HEK293 (cell line): Measurements from ENCODE around the gene ZCCHC3.

Experiments
- CTCF ChIA-PET: fragments of 350-600 bp; formaldehyde crosslinking; extraction: SDS; loops from one replicate; lab custom pipeline; 2021; ENCODE audit warnings: antibody characterized with exemption; lab: Yijun Ruan, JAX
- POLR2A ChIA-PET: fragments of 300-600 bp; formaldehyde crosslinking; extraction: SDS; loops from one replicate; lab custom pipeline; 2020; ENCODE audit warnings: antibody characterized with exemption, inconsistent platforms; lab: Yijun Ruan, JAX
- H3K27ac ChIP-seq: fragments of 200-500 bp; sonication (Bioruptor generic); 2 replicates; pipeline ENCODE4 v1.5.1; 2014; ENCODE audit warnings: low read depth, low read length, control low read depth, inconsistent platforms; ENCODE audit errors: extremely low read depth
- H3K36me3 ChIP-seq, 2 experiments: fragments of 200-500 bp in 1 of 2; sonication (Bioruptor generic) in 1 of 2; 1 replicate in 1 of 2; 2 replicates in 1 of 2; pipeline ENCODE4 v1.5.1; 2014 to 2017; ENCODE audit warnings: inconsistent platforms in 2 of 2, low read length in 2 of 2; ENCODE audit not compliant: control insufficient read depth in 2 of 2, insufficient read depth in 1 of 2
- H3K4me1 ChIP-seq: fragments of 200-500 bp; sonication (Bioruptor generic); 2 replicates; pipeline ENCODE4 v1.5.1; 2014; ENCODE audit warnings: mild to moderate bottlenecking, low read length, inconsistent platforms; ENCODE audit not compliant: control insufficient read depth, insufficient read depth
- H3K4me3 ChIP-seq: 2 replicates; pipeline ENCODE4 v1.5.1; 2011; ENCODE audit warnings: low read depth, mild to moderate bottlenecking, control low read depth, low read length, moderate library complexity
- H3K9me3 ChIP-seq: fragments of 200-500 bp; sonication (Bioruptor generic); 2 replicates; pipeline ENCODE4 v1.5.1; 2014; ENCODE audit warnings: low read depth, low read length, inconsistent platforms; ENCODE audit not compliant: control insufficient read depth, insufficient read depth
- GLI2 ChIP-seq: fragments of 450-650 bp; formaldehyde crosslinking; IDR thresholded peaks from 2 replicates; pipeline ENCODE4; 2017; ENCODE audit warnings: missing biosample characterization, missing genetic modification characterization, low read depth, borderline replicate concordance
- IKZF3 ChIP-seq: fragments of 450-650 bp; IDR thresholded peaks from 2 replicates; pipeline ENCODE4 v1.5.0; 2018; ENCODE audit warnings: missing biosample characterization, mild to moderate bottlenecking, missing genetic modification characterization, moderate library complexity
- KLF8 ChIP-seq: fragments of 450-650 bp; formaldehyde crosslinking; IDR thresholded peaks from 2 replicates; pipeline ENCODE4 v1.5.1; 2016; ENCODE audit warnings: missing biosample characterization, missing genetic modification characterization
- ZBTB20 ChIP-seq: fragments of 450-650 bp; formaldehyde crosslinking; IDR thresholded peaks from 2 replicates; pipeline ENCODE4 v1.5.1; 2016; ENCODE audit warnings: missing biosample characterization, missing genetic modification characterization
- ZEB2 ChIP-seq: fragments of 450-650 bp; formaldehyde crosslinking; IDR thresholded peaks from 2 replicates; pipeline ENCODE4 v1.5.1; 2016; ENCODE audit warnings: missing biosample characterization, missing genetic modification characterization
- ZFP3 ChIP-seq: fragments of 450-650 bp; formaldehyde crosslinking; IDR thresholded peaks from 2 replicates; pipeline ENCODE4 v1.5.1; 2016; ENCODE audit warnings: low read depth, missing biosample characterization, missing genetic modification characterization
- ZNF239 ChIP-seq: fragments of 450-650 bp; formaldehyde crosslinking; IDR thresholded peaks from 2 replicates; pipeline ENCODE4 v1.5.1; 2016; ENCODE audit warnings: missing biosample characterization, missing genetic modification characterization
- ZNF335 ChIP-seq: fragments of 450-650 bp; formaldehyde crosslinking; conservative IDR thresholded peaks from 2 replicates; pipeline ENCODE4 v1.5.1; 2016; ENCODE audit warnings: missing biosample characterization, missing genetic modification characterization
- ZNF394 ChIP-seq: fragments of 450-650 bp; formaldehyde crosslinking; IDR thresholded peaks from 2 replicates; pipeline ENCODE4 v1.5.1; 2016; ENCODE audit warnings: missing biosample characterization, missing genetic modification characterization, mild to moderate bottlenecking, moderate library complexity, borderline replicate concordance
- ZNF423 ChIP-seq: fragments of 450-650 bp; formaldehyde crosslinking; IDR thresholded peaks from 2 replicates; pipeline ENCODE4 v1.5.1; 2016; ENCODE audit warnings: missing biosample characterization, missing genetic modification characterization
- ZNF426 ChIP-seq: fragments of 450-650 bp; formaldehyde crosslinking; IDR thresholded peaks from 2 replicates; pipeline ENCODE4 v1.5.1; 2017; ENCODE audit warnings: missing biosample characterization, missing genetic modification characterization, mild to moderate bottlenecking, inconsistent platforms, moderate library complexity
- ZNF501 ChIP-seq: fragments of 450-650 bp; formaldehyde crosslinking; IDR thresholded peaks from 2 replicates; pipeline ENCODE4 v1.5.1; 2016; ENCODE audit warnings: missing biosample characterization, missing genetic modification characterization
- ZNF624 ChIP-seq: fragments of 450-650 bp; formaldehyde crosslinking; IDR thresholded peaks from 2 replicates; pipeline ENCODE4 v1.5.1; 2017; ENCODE audit warnings: missing biosample characterization, missing genetic modification characterization
- ZNF629 ChIP-seq: fragments of 450-650 bp; formaldehyde crosslinking; IDR thresholded peaks from 2 replicates; pipeline ENCODE4 v1.5.1; 2017; ENCODE audit warnings: missing biosample characterization, missing genetic modification characterization
- ZNF664 ChIP-seq: fragments of 450-650 bp; formaldehyde crosslinking; IDR thresholded peaks from 2 replicates; pipeline ENCODE4 v1.5.1; 2016; ENCODE audit warnings: missing biosample characterization, missing genetic modification characterization
- ZNF776 ChIP-seq: fragments of 450-650 bp; formaldehyde crosslinking; IDR thresholded peaks from 2 replicates; pipeline ENCODE4 v1.5.0; 2017; ENCODE audit warnings: missing biosample characterization, missing genetic modification characterization, borderline replicate concordance
- ZNF777 ChIP-seq: fragments of 450-650 bp; formaldehyde crosslinking; IDR thresholded peaks from 2 replicates; pipeline ENCODE4 v1.5.1; 2017; ENCODE audit warnings: missing biosample characterization, missing genetic modification characterization, borderline replicate concordance
- TF ChIP-seq, protein P1 (sequence below): fragments of 450-650 bp; formaldehyde crosslinking; IDR thresholded peaks from 2 replicates; pipeline ENCODE4 v1.5.1; 2016; ENCODE audit warnings: missing biosample characterization, missing genetic modification characterization, low read depth
- TF ChIP-seq, protein P2 (sequence below): fragments of 450-650 bp; formaldehyde crosslinking; IDR thresholded peaks from 2 replicates; pipeline ENCODE4 v1.5.1; 2016; ENCODE audit warnings: missing biosample characterization, missing genetic modification characterization
- TF ChIP-seq, protein P3 (sequence below): fragments of 450-650 bp; formaldehyde crosslinking; IDR thresholded peaks from 2 replicates; pipeline ENCODE4 v1.5.1; 2016; ENCODE audit warnings: missing biosample characterization, missing genetic modification characterization
- TF ChIP-seq, protein P4 (sequence below): fragments of 450-650 bp; formaldehyde crosslinking; IDR thresholded peaks from 2 replicates; pipeline ENCODE4 v1.5.1; 2016; ENCODE audit warnings: missing biosample characterization, missing genetic modification characterization
- TF ChIP-seq, protein P5 (sequence below): fragments of 450-650 bp; formaldehyde crosslinking; IDR thresholded peaks from 2 replicates; pipeline ENCODE4 v1.5.1; 2016; ENCODE audit warnings: missing biosample characterization, missing genetic modification characterization
- TF ChIP-seq, protein P6 (sequence below): fragments of 450-650 bp; formaldehyde crosslinking; IDR thresholded peaks from 2 replicates; pipeline ENCODE4 v1.5.1; 2016; ENCODE audit warnings: missing biosample characterization, missing genetic modification characterization
- TF ChIP-seq, protein P7 (sequence below): fragments of 450-650 bp; formaldehyde crosslinking; IDR thresholded peaks from 2 replicates; pipeline ENCODE4 v1.5.1; 2016; ENCODE audit warnings: missing biosample characterization, missing genetic modification characterization

Gene ZCCHC3

DNA sequence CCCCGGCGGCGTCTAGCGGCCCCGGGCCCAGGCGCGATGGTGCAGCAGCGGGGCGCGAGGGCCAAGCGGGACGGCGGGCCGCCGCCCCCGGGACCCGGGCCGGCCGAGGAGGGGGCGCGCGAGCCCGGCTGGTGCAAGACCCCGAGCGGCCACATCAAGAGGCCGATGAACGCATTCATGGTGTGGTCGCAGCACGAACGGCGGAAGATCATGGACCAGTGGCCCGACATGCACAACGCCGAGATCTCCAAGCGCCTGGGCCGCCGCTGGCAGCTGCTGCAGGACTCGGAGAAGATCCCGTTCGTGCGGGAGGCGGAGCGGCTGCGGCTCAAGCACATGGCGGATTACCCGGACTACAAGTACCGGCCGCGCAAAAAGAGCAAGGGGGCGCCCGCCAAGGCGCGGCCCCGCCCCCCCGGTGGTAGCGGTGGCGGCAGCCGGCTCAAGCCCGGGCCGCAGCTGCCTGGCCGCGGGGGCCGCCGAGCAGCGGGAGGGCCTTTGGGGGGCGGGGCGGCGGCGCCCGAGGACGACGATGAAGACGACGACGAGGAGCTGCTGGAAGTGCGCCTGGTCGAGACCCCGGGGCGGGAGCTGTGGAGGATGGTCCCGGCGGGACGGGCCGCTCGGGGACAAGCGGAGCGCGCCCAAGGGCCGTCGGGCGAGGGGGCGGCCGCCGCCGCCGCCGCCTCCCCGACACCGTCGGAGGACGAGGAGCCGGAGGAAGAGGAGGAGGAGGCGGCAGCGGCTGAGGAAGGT, 28.7 kb downstream of the ZCCHC3 start (continued):
- 0 out of 2 replicates have a peak, but pooled peaks have one; percentile 30 for TF ChIP-seq ZNF239 (tag by site-specific recombination)
- TF ChIP-seq, protein P1, sequence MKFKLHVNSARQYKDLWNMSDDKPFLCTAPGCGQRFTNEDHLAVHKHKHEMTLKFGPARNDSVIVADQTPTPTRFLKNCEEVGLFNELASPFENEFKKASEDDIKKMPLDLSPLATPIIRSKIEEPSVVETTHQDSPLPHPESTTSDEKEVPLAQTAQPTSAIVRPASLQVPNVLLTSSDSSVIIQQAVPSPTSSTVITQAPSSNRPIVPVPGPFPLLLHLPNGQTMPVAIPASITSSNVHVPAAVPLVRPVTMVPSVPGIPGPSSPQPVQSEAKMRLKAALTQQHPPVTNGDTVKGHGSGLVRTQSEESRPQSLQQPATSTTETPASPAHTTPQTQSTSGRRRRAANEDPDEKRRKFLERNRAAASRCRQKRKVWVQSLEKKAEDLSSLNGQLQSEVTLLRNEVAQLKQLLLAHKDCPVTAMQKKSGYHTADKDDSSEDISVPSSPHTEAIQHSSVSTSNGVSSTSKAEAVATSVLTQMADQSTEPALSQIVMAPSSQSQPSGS = no peak

DNA sequence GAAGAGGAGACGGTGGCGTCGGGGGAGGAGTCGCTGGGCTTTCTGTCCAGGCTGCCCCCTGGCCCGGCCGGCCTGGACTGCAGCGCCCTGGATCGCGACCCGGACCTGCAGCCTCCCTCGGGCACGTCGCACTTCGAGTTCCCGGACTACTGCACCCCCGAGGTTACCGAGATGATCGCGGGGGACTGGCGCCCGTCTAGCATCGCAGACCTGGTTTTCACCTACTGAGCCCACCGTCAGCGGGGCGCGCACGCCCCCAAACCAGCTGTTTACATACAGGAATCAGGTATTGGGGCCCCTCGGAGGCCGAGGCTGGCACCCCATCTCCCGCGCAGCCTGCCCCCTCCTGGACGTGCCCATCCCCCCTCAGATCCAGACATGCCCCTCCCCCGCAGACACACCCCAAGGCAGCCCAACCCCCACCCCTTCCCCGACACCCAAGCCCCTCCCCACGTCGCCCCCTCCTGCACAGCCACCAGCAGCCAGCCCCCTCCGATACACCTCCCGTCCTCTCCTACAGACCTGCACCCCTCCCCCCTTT, 29.3 kb downstream of the ZCCHC3 start:
- Histone ChIP-seq H3K4me1 (peaks cover 13% of the 10 kb centered on the region), H3K4me3 (peak overlapping the region; percentile 35), H3K36me3 (peaks cover 0 to 5% of the 10 kb centered on the region in 2 experiments; a peak in 1 of 3 replicates), H3K27ac (peak overlapping the region; percentile 99), H3K9me3 (no peaks in the 10 kb centered on the region)
- POLR2A ChIA-PET = interaction anchor here (1.4 to 5.6 kb wide), 2 partner anchors 21 to 27 kb away, joined by 7 to 74 read pairs; partner anchors contain the start of genes NRSN2 and ZCCHC3
- CTCF ChIA-PET = no interaction called here
- TF ChIP-seq, protein P2, sequence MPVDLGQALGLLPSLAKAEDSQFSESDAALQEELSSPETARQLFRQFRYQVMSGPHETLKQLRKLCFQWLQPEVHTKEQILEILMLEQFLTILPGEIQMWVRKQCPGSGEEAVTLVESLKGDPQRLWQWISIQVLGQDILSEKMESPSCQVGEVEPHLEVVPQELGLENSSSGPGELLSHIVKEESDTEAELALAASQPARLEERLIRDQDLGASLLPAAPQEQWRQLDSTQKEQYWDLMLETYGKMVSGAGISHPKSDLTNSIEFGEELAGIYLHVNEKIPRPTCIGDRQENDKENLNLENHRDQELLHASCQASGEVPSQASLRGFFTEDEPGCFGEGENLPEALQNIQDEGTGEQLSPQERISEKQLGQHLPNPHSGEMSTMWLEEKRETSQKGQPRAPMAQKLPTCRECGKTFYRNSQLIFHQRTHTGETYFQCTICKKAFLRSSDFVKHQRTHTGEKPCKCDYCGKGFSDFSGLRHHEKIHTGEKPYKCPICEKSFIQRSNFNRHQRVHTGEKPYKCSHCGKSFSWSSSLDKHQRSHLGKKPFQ (tag by site-specific recombination) = no peak
- no peak for TF ChIP-seq IKZF3
- TF ChIP-seq GLI2 (tag by site-specific recombination) = no peak
- TF ChIP-seq ZNF423 (tag by site-specific recombination) = peak; percentile 15; the same call in 1 of the 2 replicates
- TF ChIP-seq ZNF664 = no peak
- TF ChIP-seq ZBTB20 (tag by site-specific recombination) = no peak; the same call in 1 of the 2 replicates
- TF ChIP-seq, protein P3, sequence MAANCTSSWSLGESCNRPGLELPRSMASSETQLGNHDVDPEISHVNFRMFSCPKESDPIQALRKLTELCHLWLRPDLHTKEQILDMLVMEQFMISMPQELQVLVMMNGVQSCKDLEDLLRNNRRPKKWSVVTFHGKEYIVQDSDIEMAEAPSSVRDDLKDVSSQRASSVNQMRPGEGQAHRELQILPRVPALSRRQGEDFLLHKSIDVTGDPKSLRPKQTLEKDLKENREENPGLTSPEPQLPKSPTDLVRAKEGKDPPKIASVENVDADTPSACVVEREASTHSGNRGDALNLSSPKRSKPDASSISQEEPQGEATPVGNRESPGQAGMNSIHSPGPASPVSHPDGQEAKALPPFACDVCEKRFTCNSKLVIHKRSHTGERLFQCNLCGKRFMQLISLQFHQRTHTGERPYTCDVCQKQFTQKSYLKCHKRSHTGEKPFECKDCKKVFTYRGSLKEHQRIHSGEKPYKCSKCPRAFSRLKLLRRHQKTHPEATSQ (tag by site-specific recombination) = peak; percentile 72; the same call in 1 of the 2 replicates
- TF ChIP-seq KLF8 (tag by site-specific recombination) = no peak
- no peak for TF ChIP-seq ZNF629 (tag by site-specific recombination)
- TF ChIP-seq ZNF394 = no peak
- TF ChIP-seq ZNF335 (tag by site-specific recombination) = peak; percentile 25
- peak; percentile 88 for TF ChIP-seq ZEB2 (tag by site-specific recombination)
- TF ChIP-seq, protein P4, sequence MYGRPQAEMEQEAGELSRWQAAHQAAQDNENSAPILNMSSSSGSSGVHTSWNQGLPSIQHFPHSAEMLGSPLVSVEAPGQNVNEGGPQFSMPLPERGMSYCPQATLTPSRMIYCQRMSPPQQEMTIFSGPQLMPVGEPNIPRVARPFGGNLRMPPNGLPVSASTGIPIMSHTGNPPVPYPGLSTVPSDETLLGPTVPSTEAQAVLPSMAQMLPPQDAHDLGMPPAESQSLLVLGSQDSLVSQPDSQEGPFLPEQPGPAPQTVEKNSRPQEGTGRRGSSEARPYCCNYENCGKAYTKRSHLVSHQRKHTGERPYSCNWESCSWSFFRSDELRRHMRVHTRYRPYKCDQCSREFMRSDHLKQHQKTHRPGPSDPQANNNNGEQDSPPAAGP (tag by site-specific recombination) = 0 out of 2 replicates have a peak, but pooled peaks have one; percentile 4
- no peak for TF ChIP-seq ZNF776 (tag by site-specific recombination)
- TF ChIP-seq, protein P5, sequence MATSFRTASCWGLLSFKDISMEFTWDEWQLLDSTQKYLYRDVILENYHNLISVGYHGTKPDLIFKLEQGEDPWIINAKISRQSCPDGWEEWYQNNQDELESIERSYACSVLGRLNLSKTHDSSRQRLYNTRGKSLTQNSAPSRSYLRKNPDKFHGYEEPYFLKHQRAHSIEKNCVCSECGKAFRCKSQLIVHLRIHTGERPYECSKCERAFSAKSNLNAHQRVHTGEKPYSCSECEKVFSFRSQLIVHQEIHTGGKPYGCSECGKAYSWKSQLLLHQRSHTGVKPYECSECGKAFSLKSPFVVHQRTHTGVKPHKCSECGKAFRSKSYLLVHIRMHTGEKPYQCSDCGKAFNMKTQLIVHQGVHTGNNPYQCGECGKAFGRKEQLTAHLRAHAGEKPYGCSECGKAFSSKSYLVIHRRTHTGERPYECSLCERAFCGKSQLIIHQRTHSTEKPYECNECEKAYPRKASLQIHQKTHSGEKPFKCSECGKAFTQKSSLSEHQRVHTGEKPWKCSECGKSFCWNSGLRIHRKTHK (tag by site-specific recombination) = no peak
- 0 out of 2 replicates have a peak, but pooled peaks have one; percentile 12 for TF ChIP-seq ZNF501 (tag by site-specific recombination)
- TF ChIP-seq ZNF777 (tag by site-specific recombination) = peak; percentile 92; the same call in 1 of the 2 replicates
- TF ChIP-seq, protein P6, sequence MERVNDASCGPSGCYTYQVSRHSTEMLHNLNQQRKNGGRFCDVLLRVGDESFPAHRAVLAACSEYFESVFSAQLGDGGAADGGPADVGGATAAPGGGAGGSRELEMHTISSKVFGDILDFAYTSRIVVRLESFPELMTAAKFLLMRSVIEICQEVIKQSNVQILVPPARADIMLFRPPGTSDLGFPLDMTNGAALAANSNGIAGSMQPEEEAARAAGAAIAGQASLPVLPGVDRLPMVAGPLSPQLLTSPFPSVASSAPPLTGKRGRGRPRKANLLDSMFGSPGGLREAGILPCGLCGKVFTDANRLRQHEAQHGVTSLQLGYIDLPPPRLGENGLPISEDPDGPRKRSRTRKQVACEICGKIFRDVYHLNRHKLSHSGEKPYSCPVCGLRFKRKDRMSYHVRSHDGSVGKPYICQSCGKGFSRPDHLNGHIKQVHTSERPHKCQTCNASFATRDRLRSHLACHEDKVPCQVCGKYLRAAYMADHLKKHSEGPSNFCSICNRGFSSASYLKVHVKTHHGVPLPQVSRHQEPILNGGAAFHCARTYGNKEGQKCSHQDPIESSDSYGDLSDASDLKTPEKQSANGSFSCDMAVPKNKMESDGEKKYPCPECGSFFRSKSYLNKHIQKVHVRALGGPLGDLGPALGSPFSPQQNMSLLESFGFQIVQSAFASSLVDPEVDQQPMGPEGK (tag by site-specific recombination) = no peak
- no peak for TF ChIP-seq ZNF426 (tag by site-specific recombination)
- TF ChIP-seq, protein P7, sequence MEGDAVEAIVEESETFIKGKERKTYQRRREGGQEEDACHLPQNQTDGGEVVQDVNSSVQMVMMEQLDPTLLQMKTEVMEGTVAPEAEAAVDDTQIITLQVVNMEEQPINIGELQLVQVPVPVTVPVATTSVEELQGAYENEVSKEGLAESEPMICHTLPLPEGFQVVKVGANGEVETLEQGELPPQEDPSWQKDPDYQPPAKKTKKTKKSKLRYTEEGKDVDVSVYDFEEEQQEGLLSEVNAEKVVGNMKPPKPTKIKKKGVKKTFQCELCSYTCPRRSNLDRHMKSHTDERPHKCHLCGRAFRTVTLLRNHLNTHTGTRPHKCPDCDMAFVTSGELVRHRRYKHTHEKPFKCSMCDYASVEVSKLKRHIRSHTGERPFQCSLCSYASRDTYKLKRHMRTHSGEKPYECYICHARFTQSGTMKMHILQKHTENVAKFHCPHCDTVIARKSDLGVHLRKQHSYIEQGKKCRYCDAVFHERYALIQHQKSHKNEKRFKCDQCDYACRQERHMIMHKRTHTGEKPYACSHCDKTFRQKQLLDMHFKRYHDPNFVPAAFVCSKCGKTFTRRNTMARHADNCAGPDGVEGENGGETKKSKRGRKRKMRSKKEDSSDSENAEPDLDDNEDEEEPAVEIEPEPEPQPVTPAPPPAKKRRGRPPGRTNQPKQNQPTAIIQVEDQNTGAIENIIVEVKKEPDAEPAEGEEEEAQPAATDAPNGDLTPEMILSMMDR (tag by site-specific recombination) = peak; percentile 72
- TF ChIP-seq ZNF624 (tag by site-specific recombination) = no peak
- no peak for TF ChIP-seq ZFP3 (tag by site-specific recombination)
